Nephron (organoid): Measurements from ENCODE around the gene ANTKMT.
A peak's percentile ranks its signal among the peaks of the same experiment; 100 is the strongest.
"Not testable (repeated sequence)": the region's sequence is repeated elsewhere in the genome, so short reads cannot be mapped to it uniquely, and the experiment has no call there.

Experiments used
- H3K27ac Mint-ChIP-seq, 3 experiments: 2 replicates each; pipeline ENCODE4 v1.8.0; 2020; ENCODE audit warnings: mixed read lengths in 3 of 3, mild to moderate bottlenecking in 2 of 3, moderate library complexity in 1 of 3
- H3K27me3 Mint-ChIP-seq: 2 replicates; pipeline ENCODE4 v1.8.0; 2021; ENCODE audit warnings: low read depth, mild to moderate bottlenecking, moderate library complexity, mixed read lengths
- H3K36me3 Mint-ChIP-seq: 2 replicates; pipeline ENCODE4 v1.8.0; 2020; ENCODE audit warnings: low read depth, mixed read lengths
- H3K4me1 Mint-ChIP-seq: 2 replicates; pipeline ENCODE4 v1.8.0; 2020; ENCODE audit warnings: mixed read lengths
- H3K4me3 Mint-ChIP-seq, 3 experiments: 2 replicates each; pipeline ENCODE4 v1.8.0; 2020; ENCODE audit warnings: mild to moderate bottlenecking in 3 of 3, mixed read lengths in 3 of 3, moderate library complexity in 2 of 3
- H3K9me3 Mint-ChIP-seq: 2 replicates; pipeline ENCODE4 v1.8.0; 2020; ENCODE audit warnings: mixed read lengths
- TF ChIP-seq, protein P1 (sequence below), 3 experiments: fragments of 200-600 bp; sonication (generic); IDR thresholded peaks; one replicate each; pipeline ENCODE4 v1.5.0; 2021; ENCODE audit warnings: antibody characterized with exemption in 3 of 3; ENCODE audit not compliant: unreplicated experiment in 3 of 3

ANTKMT gene

DNA sequence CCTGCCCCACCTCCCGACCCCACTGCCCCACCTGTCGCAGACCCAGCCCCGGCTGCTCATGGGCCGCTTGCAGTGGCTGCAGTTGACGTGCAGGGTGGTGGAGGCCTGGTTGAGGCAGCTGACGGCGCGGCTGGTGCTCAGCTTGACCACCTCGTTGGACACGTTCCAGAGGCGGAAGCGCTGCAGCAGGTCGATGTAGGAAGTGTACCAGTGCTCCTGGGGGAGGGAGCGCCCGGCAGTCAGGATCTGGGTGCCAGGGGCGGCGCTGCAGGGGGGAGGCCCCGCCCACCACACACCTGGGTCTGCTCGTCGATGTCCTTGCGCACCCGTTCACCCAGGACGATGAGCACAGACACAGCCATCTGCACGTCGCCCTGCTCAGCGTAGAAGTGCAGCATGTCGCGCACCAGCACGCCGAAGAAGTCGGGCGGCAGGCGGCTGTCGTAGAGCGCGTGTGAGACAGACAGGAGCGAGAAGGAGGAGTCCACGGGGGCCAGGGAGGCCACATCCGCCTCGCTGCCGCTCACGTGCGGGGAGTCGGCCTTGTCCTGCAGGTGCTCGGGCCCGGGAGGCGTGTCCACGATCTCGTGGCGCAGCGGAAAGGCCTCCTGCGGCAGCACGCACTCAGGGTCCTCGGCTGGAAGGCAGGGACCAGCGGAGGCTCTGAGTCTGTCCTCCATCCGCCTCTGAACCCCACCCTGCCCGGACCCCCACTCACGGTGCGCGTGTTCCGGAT is 35.8 kb upstream of the ANTKMT start:
- H3K27me3 Mint-ChIP-seq = peaks cover 1% of the 10 kb centered on the region
- H3K27ac Mint-ChIP-seq = no peak overlapping the region
- peak overlapping the region in 1 of 3 experiments; percentile 23 for H3K4me3 Mint-ChIP-seq

DNA sequence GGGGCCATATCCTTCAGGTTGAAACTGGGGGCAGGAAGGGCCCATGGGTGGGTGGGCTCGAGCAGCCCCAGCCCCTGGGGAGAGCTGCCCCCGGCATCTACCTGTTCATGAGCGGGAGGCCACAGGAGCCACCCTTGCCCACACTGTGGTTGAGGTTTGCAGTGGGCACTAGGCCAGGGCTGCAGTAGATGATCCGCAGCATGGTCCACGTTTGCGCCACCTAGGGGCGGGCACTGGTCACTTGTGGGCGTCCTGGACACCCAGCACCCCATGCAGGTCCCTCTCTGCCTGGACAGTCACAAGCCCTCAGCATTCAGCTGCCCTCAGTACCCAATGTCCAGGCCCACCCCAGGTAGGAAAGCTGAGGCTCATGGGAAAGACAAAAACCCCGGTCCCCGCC is 35.0 kb upstream of the ANTKMT start:
- peaks cover 10% of the 10 kb centered on the region for H3K27me3 Mint-ChIP-seq
- no peaks in the 10 kb centered on the region for H3K36me3 Mint-ChIP-seq
- no peaks in the 10 kb centered on the region for H3K9me3 Mint-ChIP-seq
- H3K4me3 Mint-ChIP-seq = peak overlapping the region; percentile 59 to 75 (median 66)
- peak overlapping the region in 1 of 3 experiments; percentile 20 for H3K27ac Mint-ChIP-seq
- TF ChIP-seq, protein P1, sequence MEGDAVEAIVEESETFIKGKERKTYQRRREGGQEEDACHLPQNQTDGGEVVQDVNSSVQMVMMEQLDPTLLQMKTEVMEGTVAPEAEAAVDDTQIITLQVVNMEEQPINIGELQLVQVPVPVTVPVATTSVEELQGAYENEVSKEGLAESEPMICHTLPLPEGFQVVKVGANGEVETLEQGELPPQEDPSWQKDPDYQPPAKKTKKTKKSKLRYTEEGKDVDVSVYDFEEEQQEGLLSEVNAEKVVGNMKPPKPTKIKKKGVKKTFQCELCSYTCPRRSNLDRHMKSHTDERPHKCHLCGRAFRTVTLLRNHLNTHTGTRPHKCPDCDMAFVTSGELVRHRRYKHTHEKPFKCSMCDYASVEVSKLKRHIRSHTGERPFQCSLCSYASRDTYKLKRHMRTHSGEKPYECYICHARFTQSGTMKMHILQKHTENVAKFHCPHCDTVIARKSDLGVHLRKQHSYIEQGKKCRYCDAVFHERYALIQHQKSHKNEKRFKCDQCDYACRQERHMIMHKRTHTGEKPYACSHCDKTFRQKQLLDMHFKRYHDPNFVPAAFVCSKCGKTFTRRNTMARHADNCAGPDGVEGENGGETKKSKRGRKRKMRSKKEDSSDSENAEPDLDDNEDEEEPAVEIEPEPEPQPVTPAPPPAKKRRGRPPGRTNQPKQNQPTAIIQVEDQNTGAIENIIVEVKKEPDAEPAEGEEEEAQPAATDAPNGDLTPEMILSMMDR (IDR thresholded peaks at IDR 0.05; ENCODE audit: unreplicated experiment in 3 of 3) = peak; percentile 17 to 41 (median 28)
- peaks cover 9% of the 10 kb centered on the region for H3K4me1 Mint-ChIP-seq

More for the DNA sequence above, 35.8 kb upstream of the ANTKMT start:
- TF ChIP-seq, protein P1 (IDR thresholded peaks at IDR 0.05; ENCODE audit: unreplicated experiment in 3 of 3) = no peak
- Mint-ChIP-seq H3K36me3 (no peaks in the 10 kb centered on the region), H3K9me3 (no peaks in the 10 kb centered on the region), H3K4me1 (peaks cover 6% of the 10 kb centered on the region)

DNA sequence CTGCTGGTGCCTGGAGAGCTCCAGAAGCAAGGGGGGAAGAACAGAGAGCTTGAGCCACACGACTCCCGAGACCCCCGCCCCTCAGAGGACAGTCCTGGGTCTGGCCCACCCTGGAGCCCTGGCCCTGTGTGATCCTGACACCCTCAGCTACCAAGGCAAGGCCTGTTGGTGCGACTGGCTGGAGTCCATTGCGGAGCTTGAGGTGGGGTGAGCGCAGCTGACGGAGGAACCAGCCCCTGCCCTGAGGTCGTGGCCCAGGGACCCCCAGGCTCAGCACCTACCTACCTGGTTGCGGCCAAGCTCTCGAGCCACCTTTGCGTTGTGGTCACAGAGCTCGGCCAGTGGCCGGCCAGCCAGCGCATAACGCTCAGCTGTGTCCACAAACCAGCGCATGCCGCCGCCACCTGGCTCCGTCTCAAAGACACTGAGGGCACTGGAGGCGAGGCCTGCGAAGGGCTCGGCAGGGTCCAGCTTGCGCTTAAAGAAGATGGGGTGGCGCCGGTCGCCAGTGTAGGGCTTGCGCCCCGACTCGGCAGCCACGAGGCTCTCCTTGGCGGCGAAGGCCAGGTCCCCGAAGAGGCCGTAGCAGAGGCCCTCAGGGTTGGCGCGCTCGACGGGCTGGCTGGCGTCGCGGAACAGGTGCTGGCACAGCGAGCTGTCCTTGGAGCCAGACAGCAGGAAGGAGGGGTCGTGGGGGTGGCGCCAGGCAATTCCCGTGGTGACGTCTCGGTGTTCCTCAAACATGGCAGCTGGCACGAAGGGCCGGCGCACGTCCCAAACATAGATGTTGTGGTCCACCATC is 34.3 kb upstream of the ANTKMT start:
- Mint-ChIP-seq H3K9me3 (no peaks in the 10 kb centered on the region), H3K4me3 (peak overlapping the region; percentile 13 to 75 (median 66)), H3K27ac (no peak overlapping the region), H3K36me3 (no peaks in the 10 kb centered on the region), H3K4me1 (peaks cover 9% of the 10 kb centered on the region), H3K27me3 (peaks cover 17% of the 10 kb centered on the region)
- TF ChIP-seq, protein P1 (IDR thresholded peaks at IDR 0.05; ENCODE audit: unreplicated experiment in 3 of 3) = no peak

GRCh38 chr16:687499-687898 is 33.4 kb upstream of the ANTKMT start:
- no peaks in the 10 kb centered on the region for H3K36me3 Mint-ChIP-seq
- H3K4me3 Mint-ChIP-seq = peak overlapping the region; percentile 24 to 48 (median 37)
- H3K27ac Mint-ChIP-seq = no peak overlapping the region

GRCh38 chr16:689175-689897 is 31.6 kb upstream of the ANTKMT start:
- Mint-ChIP-seq H3K4me1 (peaks cover 10% of the 10 kb centered on the region), H3K9me3 (no peaks in the 10 kb centered on the region), H3K27ac (no peak overlapping the region), H3K36me3 (no peaks in the 10 kb centered on the region), H3K27me3 (peaks cover 40% of the 10 kb centered on the region), H3K4me3 (peak overlapping the region; percentile 94 to 97 (median 94))
- TF ChIP-seq, protein P1 (IDR thresholded peaks at IDR 0.05; ENCODE audit: unreplicated experiment in 3 of 3) = no peak

More at GRCh38 chr16:687499-687898, 33.4 kb upstream of the ANTKMT start:
- no peaks in the 10 kb centered on the region for H3K9me3 Mint-ChIP-seq
- peaks cover 25% of the 10 kb centered on the region for H3K27me3 Mint-ChIP-seq
- TF ChIP-seq, protein P1 (IDR thresholded peaks at IDR 0.05; ENCODE audit: unreplicated experiment in 3 of 3) = no peak
- H3K4me1 Mint-ChIP-seq = peaks cover 12% of the 10 kb centered on the region

DNA sequence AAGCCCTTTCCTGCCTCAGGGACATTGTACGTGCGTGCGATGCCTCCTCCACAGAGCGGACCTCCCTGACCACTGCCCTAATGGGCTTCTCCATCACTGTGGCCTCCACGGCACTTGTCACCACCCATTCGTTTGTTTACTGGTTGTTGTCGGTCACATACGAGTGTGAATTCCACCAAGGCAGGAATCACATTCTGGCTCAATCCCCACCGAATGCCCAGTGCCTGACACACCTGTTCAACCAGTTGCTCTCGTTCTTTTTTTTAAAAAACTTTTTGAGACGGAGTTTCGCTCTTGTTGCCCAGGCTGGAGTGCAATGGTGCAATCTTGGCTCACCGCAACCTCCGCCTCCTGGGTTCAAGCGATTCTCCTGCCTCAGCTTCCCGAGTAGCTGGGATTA is 29.7 kb upstream of the ANTKMT start:
- H3K9me3 Mint-ChIP-seq, H3K36me3 Mint-ChIP-seq: not testable (repeated sequence)
- peaks cover 54% of the 10 kb centered on the region for H3K27me3 Mint-ChIP-seq
- peak overlapping the region in 2 of 3 experiments; percentile 13 to 16 for H3K27ac Mint-ChIP-seq
- H3K4me1 Mint-ChIP-seq = peaks cover 10% of the 10 kb centered on the region
- peak overlapping the region; percentile 94 to 97 (median 94) for H3K4me3 Mint-ChIP-seq
